Suprapubic skin (tissue), 4 donors: Measurements from ENCODE around the gene LIN37.

Experiments
- CTCF ChIP-seq, 2 donors: fragments of 200-600 bp in 1 of 2; fragments of 450-650 bp in 1 of 2; sonication (generic) in 1 of 2; IDR thresholded peaks; one replicate each; pipeline ENCODE4 v1.5.1; 2016 to 2019; ENCODE audit warnings: antibody characterized with exemption in 2 of 2, mild to moderate bottlenecking in 1 of 2, moderate library complexity in 1 of 2
- EP300 ChIP-seq: sonication (generic); formaldehyde crosslinking; IDR thresholded peaks from one replicate; pipeline ENCODE4 v1.6.1; 2017; ENCODE audit warnings: antibody characterized with exemption
- POLR2A ChIP-seq, 2 donors: fragments of 450-650 bp; IDR thresholded peaks; one replicate each; pipeline ENCODE4 v1.6.1; 2017; ENCODE audit warnings: antibody characterized with exemption in 2 of 2, mild to moderate bottlenecking in 2 of 2, moderate library complexity in 2 of 2
- POLR2AphosphoS5 ChIP-seq, 3 donors: sonication (generic); formaldehyde crosslinking; IDR thresholded peaks; one replicate each; pipeline ENCODE4 v1.6.1; 2017; ENCODE audit warnings: antibody characterized with exemption in 3 of 3

GRCh38 chr19:35717665-35718344 is 30.6 kb upstream of the LIN37 start, which contains the start of gene KMT2B:
- TF ChIP-seq POLR2AphosphoS5 (IDR thresholded peaks at IDR 0.05) (no peak), CTCF (IDR thresholded peaks at IDR 0.05) (no peak), POLR2A (IDR thresholded peaks at IDR 0.05) (no peak), EP300 (no peak)
